GM21576 (cell line): Measurements from ENCODE around the gene FKBP2.

Experiments
- ATAC-seq: cut with Tn5 transposase; IDR thresholded peaks from one replicate; pipeline ENCODE4 v1.9.1; 2021; ENCODE audit warnings: mild to moderate bottlenecking, moderate library complexity; ENCODE audit not compliant: unreplicated experiment

The FKBP2 gene

GRCh38 chr11:64247729-64248531 lies 7.0 kb downstream of the FKBP2 start:
- no peak for ATAC-seq

- no peak for ATAC-seq
Measured at GRCh38 chr11:64248578-64248977, 7.7 kb downstream of the FKBP2 start.

GRCh38 chr11:64249038-64249437 lies 8.1 kb downstream of the FKBP2 start:
- ATAC-seq, result no peak

- no peak for ATAC-seq
Measured at GRCh38 chr11:64249563-64250414, 8.9 kb downstream of the FKBP2 start.

GRCh38 chr11:64250415-64251015 lies 9.6 kb downstream of the FKBP2 start:
- ATAC-seq, result no peak

GRCh38 chr11:64251016-64251752 lies 10.3 kb downstream of the FKBP2 start, which contains the start of gene PLCB3:
TSS of gene PLCB3 (plus strand) at chr11:64251530. CDS start at chr11:64251650, 120 bp downstream.
- peak; percentile 41 for ATAC-seq

GRCh38 chr11:64251753-64252002 lies 10.8 kb downstream of the FKBP2 start:
- ATAC-seq, result no peak

GRCh38 chr11:64252003-64252872 lies 11.3 kb downstream of the FKBP2 start:
- ATAC-seq, result no peak

GRCh38 chr11:64253043-64253442 lies 12.1 kb downstream of the FKBP2 start:
- ATAC-seq, result no peak

- no peak for ATAC-seq
Measured at GRCh38 chr11:64253481-64253880, 12.6 kb downstream of the FKBP2 start.

GRCh38 chr11:64254326-64254725 lies 13.4 kb downstream of the FKBP2 start:
- no peak for ATAC-seq

- no peak for ATAC-seq
Measured at GRCh38 chr11:64255135-64256128, 14.5 kb downstream of the FKBP2 start.

- no peak for ATAC-seq
Measured at GRCh38 chr11:64256300-64256699, 15.4 kb downstream of the FKBP2 start.

- no peak for ATAC-seq
Measured at GRCh38 chr11:64258356-64258755, 17.5 kb downstream of the FKBP2 start.

GRCh38 chr11:64258946-64259532 lies 18.1 kb downstream of the FKBP2 start:
- no peak for ATAC-seq

GRCh38 chr11:64259533-64260067 lies 18.7 kb downstream of the FKBP2 start:
- ATAC-seq, result no peak

GRCh38 chr11:64260147-64260708 lies 19.3 kb downstream of the FKBP2 start:
- ATAC-seq, result no peak

- ATAC-seq, result no peak
Measured at GRCh38 chr11:64261556-64262080, 20.7 kb downstream of the FKBP2 start.
